ENCODE measurements around the gene TIGD3.

Gene TIGD3

GRCh38 chr11:65390099-65390941 lies 35.8 kb downstream of the TIGD3 start:
- DNase-seq (ENCODE audit: low read depth) = no peak

GRCh38 chr11:65390996-65391395 lies 36.4 kb downstream of the TIGD3 start:
- no peak for DNase-seq (ENCODE audit: low read depth)

GRCh38 chr11:65392186-65392829 lies 37.8 kb downstream of the TIGD3 start:
- DNase-seq (ENCODE audit: low read depth) = no peak

GRCh38 chr11:65392899-65393298 lies 38.3 kb downstream of the TIGD3 start:
- DNase-seq (ENCODE audit: low read depth) = no peak

GRCh38 chr11:65393513-65394079 lies 39.0 kb downstream of the TIGD3 start:
- no peak for DNase-seq (ENCODE audit: low read depth)

- no peak for DNase-seq (ENCODE audit: low read depth)
These were observed 39.6 kb downstream of the TIGD3 start for GRCh38 chr11:65394125-65394536.

DNA sequence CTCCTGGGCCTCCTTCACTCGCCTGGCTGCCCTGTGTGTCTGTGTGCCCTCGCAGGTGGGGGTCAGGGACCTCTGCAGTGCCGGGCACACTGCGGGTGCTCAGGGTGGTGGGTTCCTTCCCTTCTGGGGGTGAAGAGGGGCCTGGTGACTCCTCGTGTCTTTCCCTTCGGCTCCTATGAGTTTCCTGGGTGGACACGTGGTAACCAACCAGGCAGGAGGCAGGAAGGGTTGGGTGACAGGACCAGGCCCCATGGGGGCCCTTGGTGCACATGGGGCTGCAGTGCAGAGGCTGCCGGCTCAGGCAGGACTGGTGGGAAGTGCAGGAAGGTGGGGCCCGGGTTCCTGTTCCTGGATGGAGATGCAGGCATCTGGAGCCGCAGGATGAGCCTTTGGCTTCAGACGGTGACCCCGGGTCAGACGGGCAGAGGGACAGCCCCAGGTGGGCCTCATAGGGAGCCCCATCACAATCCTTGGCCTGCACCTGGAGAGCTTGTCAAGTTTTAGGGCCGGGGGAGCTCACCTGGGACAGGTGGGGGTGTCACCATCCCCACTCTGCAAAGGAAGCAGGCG lies 41.5 kb downstream of the TIGD3 start:
- DNase-seq (ENCODE audit: low read depth) = no peak

DNA sequence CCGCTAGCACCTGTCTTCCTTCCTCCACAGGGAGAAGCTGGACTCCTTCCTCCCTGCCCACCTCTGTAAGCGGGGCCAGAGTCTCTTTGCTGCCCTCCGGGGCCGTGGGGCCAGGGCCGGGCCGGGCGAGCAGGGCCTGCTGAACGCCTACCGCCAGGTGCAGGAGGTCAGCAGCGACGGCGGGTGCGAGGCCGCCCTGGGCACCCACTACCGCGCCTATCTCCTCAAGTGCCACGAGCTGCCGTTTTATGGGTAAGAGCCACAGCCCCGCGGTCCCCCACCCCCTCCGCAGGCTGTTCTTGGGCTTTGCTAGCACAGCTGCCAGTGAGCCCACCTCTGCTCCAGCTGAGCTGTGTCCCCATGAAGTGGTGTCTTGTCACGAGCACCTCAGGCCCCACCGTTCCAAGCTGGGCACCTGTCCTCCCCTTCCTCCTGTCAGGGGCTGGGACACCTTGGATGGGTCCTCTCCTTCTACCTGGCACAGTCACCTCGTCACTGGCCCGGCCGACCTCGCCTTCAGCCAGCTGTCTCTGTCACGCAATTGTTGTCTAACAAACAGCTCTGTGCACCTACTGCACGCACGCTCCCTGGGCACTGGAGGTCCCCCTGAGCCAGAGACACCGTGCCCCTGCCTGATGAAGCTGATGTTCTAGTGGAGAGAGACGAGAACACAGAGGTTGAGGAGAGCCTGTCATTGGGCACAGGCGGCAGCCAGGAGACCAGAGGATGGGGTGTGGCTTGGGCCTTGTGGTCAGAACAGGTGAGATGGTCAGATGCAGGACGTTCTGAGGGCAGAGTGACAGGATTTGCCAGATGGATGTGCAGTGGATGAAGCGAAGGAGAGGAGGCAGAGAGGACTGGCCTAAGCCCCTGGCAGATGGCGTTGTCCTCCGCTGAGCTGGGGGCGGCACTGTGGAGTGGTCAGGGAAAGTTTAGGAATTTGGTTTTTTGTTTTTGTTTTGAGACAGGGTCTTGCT lies 42.5 kb downstream of the TIGD3 start:
- DNase-seq (ENCODE audit: low read depth) = no peak

DNA sequence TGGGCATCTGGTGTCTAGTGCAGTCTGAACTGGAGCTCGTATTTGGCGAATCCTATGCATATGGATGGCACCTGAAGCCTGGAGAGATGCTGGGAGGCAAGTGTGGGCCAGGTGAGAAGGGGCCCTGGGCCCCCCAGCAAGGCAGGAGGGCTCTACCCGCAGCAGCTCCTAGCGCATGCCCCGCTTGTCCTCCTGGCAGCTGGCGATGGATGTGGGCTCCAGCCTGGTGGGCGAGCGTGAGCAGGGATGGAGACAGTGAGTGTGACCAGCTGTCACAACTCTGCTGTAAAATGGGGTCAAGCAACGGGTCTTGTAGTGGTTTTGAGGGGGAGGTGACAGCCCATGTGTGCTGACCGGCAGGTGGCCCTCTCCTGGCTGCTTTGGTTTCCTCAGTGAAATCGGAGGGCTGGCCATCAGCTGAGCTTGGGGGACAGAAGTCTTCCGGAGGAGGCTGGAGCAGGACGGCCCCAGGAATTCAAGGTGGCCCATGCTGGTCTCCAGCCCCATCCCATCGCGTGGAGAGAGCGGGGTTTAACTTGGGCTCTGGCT lies 43.9 kb downstream of the TIGD3 start:
- DNase-seq (ENCODE audit: low read depth) = no peak

GRCh38 chr11:65399249-65399648 lies 44.7 kb downstream of the TIGD3 start:
- DNase-seq (ENCODE audit: low read depth) = no peak

- DNase-seq (ENCODE audit: low read depth) = no peak
These were observed 45.3 kb downstream of the TIGD3 start for GRCh38 chr11:65399845-65400244.

DNA sequence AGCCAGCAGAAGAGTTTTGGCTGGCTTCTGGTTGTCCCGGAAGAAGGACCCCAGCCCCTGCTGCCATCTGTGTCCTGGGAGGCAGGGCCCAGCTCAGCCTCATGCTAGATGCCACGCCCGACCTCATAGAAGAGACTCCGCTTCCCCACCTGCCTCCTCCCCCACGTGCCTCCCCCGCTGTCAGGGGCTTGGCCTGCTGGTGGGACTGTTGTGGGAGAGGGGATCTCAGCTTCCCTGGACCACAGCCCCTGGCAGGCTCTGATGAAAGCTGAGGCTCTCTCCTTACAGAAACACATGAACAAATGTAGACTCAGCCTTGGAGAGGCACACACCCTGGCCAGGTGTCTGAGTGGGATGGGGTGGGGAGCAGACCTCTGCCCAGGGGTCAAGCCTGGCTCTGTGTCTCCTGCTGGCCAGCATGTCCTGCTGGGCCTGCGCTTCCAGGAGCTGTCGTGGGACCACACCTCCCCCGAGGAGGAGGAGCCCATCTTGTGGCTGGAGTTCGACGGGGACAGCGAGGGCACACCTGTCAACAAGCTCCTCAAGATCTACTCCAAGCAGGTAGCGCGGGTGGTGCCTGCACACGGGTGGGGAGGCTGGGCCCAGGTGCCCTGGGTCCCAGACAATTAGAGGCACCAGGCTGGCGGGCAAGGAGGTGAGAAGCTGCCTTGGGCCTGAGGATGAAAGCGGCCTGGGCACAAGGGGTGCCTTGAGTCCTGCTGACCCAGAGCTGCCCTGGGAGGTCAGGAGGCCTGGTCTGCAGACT lies 45.9 kb downstream of the TIGD3 start:
- no peak for DNase-seq (ENCODE audit: low read depth)

DNA sequence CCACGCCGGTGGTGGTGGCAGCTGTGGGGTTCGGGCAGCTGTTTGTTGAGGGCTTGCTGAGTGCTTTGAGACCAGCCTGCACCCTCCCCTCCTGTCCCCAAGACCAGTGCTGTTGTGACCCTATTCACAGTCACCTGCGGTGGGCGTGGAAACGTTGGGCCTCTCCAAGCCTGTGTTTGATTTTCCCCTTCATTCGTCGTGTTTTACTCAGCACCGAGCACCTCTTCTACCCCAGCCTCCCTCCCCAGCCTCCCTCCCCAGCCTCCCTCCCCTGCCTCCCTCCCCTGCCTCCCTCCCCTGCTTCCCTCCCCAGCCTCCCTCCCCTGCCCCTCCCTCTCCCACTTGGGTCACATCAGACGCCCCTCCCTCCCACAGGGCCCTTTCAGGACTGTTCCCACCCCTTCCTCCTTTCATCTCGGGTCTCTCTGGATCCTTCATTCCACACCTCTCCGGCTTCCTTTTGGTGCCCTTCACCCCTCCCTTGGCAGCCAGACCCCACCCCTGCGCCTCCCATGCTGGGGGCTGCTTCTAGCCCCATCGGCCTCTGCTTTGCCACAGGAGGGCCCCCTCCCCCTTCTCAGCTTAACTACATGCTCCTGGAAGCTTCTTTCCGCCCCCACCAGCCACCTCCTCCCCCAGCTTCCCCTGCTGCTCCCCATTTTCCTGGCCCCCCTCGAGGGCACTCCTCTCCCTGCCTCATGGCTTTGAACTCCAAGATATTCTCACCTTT lies 46.7 kb downstream of the TIGD3 start:
- DNase-seq (ENCODE audit: low read depth) = no peak

DNA sequence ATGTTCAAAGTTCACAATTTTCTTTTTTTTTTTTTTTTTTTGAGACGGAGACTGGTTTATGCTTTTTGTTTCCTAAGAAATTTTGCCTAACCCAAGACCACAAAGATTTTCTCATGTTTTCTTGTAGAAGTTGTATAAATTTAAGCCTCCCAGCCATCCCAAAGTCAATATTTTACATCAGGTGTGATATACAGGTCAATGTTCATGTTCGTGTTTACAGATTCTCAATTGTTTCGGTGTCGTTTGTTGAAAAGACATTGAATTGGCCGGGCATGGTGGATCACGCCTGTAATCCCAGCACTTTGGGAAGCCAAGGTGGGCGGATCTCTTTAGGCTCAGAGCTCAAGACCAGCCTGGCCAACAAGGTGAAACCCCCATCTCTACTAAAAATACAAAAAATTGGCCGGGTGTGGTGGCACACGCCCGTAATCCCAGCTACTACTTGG lies 47.3 kb downstream of the TIGD3 start:
- DNase-seq (ENCODE audit: low read depth) = no peak

- DNase-seq (ENCODE audit: low read depth) = no peak
These were observed 48.2 kb downstream of the TIGD3 start for GRCh38 chr11:65402790-65403189.

- DNase-seq (ENCODE audit: low read depth) = no peak
These were observed 49.1 kb downstream of the TIGD3 start for GRCh38 chr11:65403607-65404121.

DNA sequence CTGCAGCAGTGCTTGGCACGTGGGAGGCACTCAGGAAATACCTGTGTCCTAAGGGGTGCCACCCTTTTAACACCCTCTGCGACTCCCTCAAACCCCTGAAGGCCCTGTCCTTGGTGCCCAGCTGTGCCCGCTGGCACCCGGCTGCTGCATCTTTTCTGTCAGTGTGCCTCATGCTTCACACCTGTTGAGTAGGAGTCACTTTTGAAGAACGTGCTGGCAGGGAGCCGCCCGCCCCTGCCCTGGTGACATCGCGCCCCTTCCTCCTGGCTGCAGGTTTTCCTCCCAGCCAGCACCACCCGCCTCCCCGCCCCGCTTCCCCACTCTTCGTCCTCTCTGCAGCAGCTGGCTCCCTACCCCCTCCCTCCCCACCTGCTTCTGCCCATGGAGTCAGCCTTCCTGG lies 49.7 kb downstream of the TIGD3 start:
- DNase-seq (ENCODE audit: low read depth) = no peak

GRCh38 chr11:65404638-65405339 lies 50.2 kb downstream of the TIGD3 start:
- no peak for DNase-seq (ENCODE audit: low read depth)
